Measurements from ENCODE around the gene PIK3C2A. TPM values are rescaled to one million over a fixed set of nuclear protein-coding genes. Genes with fewer than 3 reads are reported as not detected.
"Not testable (repeated sequence)": the region's sequence is repeated elsewhere in the genome, so short reads cannot be mapped to it uniquely, and the experiment has no call there.

The PIK3C2A gene
- total RNA-seq (10 to 100 TPM; 39.5 to 42.7 TPM), polyA plus RNA-seq (1 to 10 TPM; 7.0 to 9.8 (median 8.3) TPM), total RNA-seq (75.0 to 106 (median 84.2) reads per million in 6 experiments)

- H3K4me3 Mint-ChIP-seq: peak within 1 kb of the TSS; percentile 89 to 100 (median 98)
- peaks cover 23 to 58% (median 45%) of the 10 kb centered on the region in 4 donors for H3K4me1 Mint-ChIP-seq
- H3K36me3 Mint-ChIP-seq: peaks cover 0 to 6% (median 3%) of the 10 kb centered on the region in 3 donors
- H3K27me3 Mint-ChIP-seq: no peaks in the 10 kb centered on the region
- DNase-seq (peak; percentile 85 to 96 (median 92)), ATAC-seq (peak; percentile 95 to 96)
- H3K9me3 Mint-ChIP-seq: no peaks in the 10 kb centered on the region
- H3K27ac Mint-ChIP-seq: peak within 1 kb of the TSS; percentile 94 to 99 (median 99)
- POLR2A ChIA-PET: interaction anchor here (0.5 to 1.6 kb wide), 11 partner anchors 22 to 304 kb away, joined by 3 to 15 read pairs (median 4); partner anchors contain the start of genes NUCB2 and RPS13
These were observed at the start of gene PIK3C2A for GRCh38 chr11:17207317-17208256. Gene PIK3C2A, minus strand, starts transcription at chr11:17207986. Its CDS starts 38,245 bp downstream, at chr11:17169741.

GRCh38 chr11:17257196-17257595, 49.4 kb upstream of the PIK3C2A start:
- H3K36me3 Mint-ChIP-seq: no peaks in the 10 kb centered on the region

DNA sequence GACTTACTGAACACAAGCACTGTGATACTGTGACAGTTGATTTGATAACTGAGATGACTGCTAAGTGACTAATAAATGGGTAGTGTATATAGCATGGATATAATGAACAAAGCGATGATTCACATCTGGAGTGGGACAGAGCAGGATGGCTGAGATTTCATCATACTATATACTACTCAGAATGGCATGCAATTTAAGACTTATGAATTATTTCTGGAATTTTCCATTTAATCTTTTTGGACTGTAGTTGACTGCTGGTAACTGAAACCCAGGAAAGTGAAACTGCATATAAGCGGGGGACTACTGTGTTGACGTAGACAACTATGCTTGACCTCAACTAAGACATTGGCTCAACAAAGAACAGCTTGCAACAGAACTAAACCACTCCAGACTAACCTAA, 48.7 kb upstream of the PIK3C2A start:
- POLR2A ChIA-PET: interaction anchor here (0.9 kb wide), 1 partner anchor 21 kb away, joined by 7 read pairs; no protein-coding TSS in a partner anchor
- ATAC-seq: no peak

More at GRCh38 chr11:17257196-17257595, 49.4 kb upstream of the PIK3C2A start:
- DNase-seq (no peak), ATAC-seq (no peak)
- H3K9me3 Mint-ChIP-seq: no peaks in the 10 kb centered on the region
- POLR2A ChIA-PET: interaction anchor here (0.8 kb wide), 1 partner anchor 13 kb away, joined by 3 read pairs; no protein-coding TSS in a partner anchor
- no peak overlapping the region for H3K4me3 Mint-ChIP-seq
- no peaks in the 10 kb centered on the region for H3K27me3 Mint-ChIP-seq
- H3K27ac Mint-ChIP-seq: peak overlapping the region in 2 of 10 donors; percentile 42 to 62
- H3K4me1 Mint-ChIP-seq: peaks cover 5 to 12% (median 7%) of the 10 kb centered on the region in 4 donors

GRCh38 chr11:17252704-17253103, 44.9 kb upstream of the PIK3C2A start:
- POLR2A ChIA-PET: no interaction called here
- H3K4me3 Mint-ChIP-seq: no peak overlapping the region
- no peaks in the 10 kb centered on the region for H3K27me3 Mint-ChIP-seq
- ATAC-seq (no peak), DNase-seq (no peak)
- H3K4me1 Mint-ChIP-seq: peaks cover 5 to 12% (median 7%) of the 10 kb centered on the region in 4 donors
- H3K27ac Mint-ChIP-seq: no peak overlapping the region
- no peaks in the 10 kb centered on the region for H3K9me3 Mint-ChIP-seq
- no peaks in the 10 kb centered on the region for H3K36me3 Mint-ChIP-seq

More for the DNA sequence above, 48.7 kb upstream of the PIK3C2A start:
- no peaks in the 10 kb centered on the region for H3K36me3 Mint-ChIP-seq
- DNase-seq: no peak
- H3K27me3 Mint-ChIP-seq: no peaks in the 10 kb centered on the region
- no peaks in the 10 kb centered on the region for H3K9me3 Mint-ChIP-seq
- H3K4me3 Mint-ChIP-seq: no peak overlapping the region
- peak overlapping the region in 2 of 10 donors; percentile 42 to 73 for H3K27ac Mint-ChIP-seq
- H3K4me1 Mint-ChIP-seq: peaks cover 7 to 12% (median 8%) of the 10 kb centered on the region in 4 donors

DNA sequence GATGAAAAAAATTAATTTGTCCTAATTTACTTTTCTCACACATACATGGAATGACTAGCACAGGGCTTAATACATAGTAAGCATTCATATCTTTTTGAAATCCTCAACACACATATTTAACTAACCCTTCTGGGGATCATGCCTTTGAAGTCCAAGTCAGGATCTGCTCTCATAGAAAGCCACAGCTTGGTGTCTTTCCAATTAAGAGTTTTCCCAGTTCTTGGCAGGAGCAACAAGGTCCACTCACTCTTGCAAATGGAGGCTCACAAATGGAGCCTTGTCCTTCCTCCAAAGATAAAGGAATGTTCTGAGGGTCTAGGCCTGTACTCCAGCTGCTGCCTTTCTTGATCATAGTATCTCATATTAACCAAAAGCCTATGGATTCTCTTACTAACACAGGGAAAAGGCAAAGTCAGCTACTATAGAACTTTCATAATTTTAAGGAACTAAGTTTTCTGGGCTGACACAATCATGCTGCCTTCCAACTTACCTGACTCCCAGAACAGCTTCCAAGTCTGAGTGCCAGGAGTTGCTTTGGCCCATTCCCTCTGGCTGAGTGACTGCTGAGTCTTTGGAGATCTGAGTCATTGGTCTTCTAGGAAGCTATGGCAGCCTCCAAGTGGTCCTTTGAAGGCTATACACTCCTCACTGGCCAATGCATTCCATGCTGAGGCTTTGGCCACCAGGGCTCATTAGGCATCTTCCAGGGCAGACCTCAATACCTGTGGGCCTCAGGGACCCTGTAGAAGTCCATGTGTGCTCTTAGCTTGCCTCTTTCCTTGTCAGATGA, 43.0 kb upstream of the PIK3C2A start:
- no peak for ATAC-seq
- POLR2A ChIA-PET: no interaction called here
- Mint-ChIP-seq H3K27me3 (no peaks in the 10 kb centered on the region), H3K36me3 (no peaks in the 10 kb centered on the region), H3K27ac (no peak overlapping the region), H3K4me1 (peaks cover 0 to 2% (median 1%) of the 10 kb centered on the region in 4 donors), H3K4me3 (no peak overlapping the region), H3K9me3 (no peaks in the 10 kb centered on the region)
- DNase-seq: no peak

DNA sequence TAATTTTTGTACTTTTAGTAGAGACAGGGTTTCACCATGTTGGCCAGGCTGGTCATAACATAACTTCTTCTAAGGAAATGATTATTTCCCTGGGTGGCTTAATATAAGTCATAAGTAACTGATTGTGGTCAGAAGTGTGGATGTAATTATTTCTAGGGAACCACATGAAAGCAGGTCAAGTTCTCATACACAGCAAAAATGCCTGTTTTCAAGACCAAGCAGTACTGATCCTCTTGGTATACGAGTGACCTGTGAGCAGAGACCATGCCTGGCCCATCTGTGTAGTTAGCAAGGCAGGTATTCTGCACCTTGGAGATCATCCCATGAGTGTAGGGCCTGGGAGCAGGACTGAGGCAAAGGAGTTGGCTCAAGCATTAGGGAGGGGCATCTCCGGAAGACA, 36.3 kb upstream of the PIK3C2A start:
- H3K4me3 Mint-ChIP-seq: no peak overlapping the region
- no peaks in the 10 kb centered on the region for H3K9me3 Mint-ChIP-seq
- POLR2A ChIA-PET: interaction anchor here (0.6 kb wide), 1 partner anchor 20 kb away, joined by 3 read pairs; no protein-coding TSS in a partner anchor
- DNase-seq (no peak), ATAC-seq (no peak)
- H3K27ac Mint-ChIP-seq: peak overlapping the region in 1 of 10 donors; percentile 59
- peaks cover 3 to 18% (median 11%) of the 10 kb centered on the region in 4 donors for H3K4me1 Mint-ChIP-seq
- H3K27me3 Mint-ChIP-seq: peaks cover 0 to 1% (median 0%) of the 10 kb centered on the region in 5 donors
- no peaks in the 10 kb centered on the region for H3K36me3 Mint-ChIP-seq

DNA sequence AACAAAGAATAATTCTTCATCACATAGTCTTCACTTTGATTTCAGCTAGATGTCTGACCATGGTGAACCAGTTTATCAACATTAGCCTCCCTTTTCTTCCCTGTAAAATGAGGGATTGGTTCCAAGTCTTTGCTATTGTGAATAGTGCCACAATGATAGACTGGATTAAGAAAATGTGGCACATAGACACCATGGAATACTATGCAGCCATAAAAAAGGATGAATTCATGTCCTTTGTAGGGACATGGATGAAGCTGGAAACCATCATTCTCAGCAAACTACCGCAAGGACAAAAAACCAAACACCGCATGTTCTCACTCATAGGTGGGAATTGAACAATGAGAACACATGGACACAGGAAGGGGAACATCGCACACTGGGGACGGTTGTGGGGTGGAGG, 35.2 kb upstream of the PIK3C2A start:
- H3K27me3 Mint-ChIP-seq, H3K27ac Mint-ChIP-seq, H3K9me3 Mint-ChIP-seq, POLR2A ChIA-PET, ATAC-seq, DNase-seq, H3K36me3 Mint-ChIP-seq, H3K4me3 Mint-ChIP-seq: not testable (repeated sequence)
- peaks cover 3 to 18% (median 11%) of the 10 kb centered on the region in 4 donors for H3K4me1 Mint-ChIP-seq

DNA sequence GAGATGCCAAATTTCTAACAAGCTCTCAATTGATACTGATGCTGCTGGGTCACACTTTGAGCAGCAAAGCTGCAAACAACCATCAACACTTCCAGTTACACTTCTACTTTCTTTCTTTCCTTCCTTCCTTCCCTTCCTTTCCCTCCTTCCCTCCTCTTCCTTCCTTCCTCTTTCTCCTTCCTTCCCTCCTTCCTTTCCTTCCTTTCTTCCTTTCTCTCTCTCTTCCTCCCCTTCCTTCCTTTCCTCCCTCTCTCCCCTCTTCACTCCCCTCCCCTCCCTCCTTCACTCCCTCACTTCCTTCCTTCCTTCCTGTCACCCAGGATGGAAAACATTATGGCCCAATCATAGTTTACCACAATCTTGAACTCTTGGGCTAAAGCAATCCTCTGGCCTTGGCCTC, 33.0 kb upstream of the PIK3C2A start:
- H3K4me3 Mint-ChIP-seq: no peak overlapping the region
- peaks cover 3 to 18% (median 10%) of the 10 kb centered on the region in 4 donors for H3K4me1 Mint-ChIP-seq
- H3K36me3 Mint-ChIP-seq: no peaks in the 10 kb centered on the region
- H3K27ac Mint-ChIP-seq: peak overlapping the region in 1 of 10 donors; percentile 36
- no peaks in the 10 kb centered on the region for H3K9me3 Mint-ChIP-seq
- ATAC-seq (no peak), DNase-seq (no peak)
- H3K27me3 Mint-ChIP-seq: peaks cover 0 to 1% (median 0%) of the 10 kb centered on the region in 5 donors
- POLR2A ChIA-PET: no interaction called here

GRCh38 chr11:17239927-17240326, 32.1 kb upstream of the PIK3C2A start:
- ATAC-seq, DNase-seq, H3K36me3 Mint-ChIP-seq, H3K9me3 Mint-ChIP-seq, H3K27me3 Mint-ChIP-seq, POLR2A ChIA-PET, H3K4me3 Mint-ChIP-seq: not testable (repeated sequence)
- Mint-ChIP-seq H3K4me1 (peaks cover 3 to 18% (median 8%) of the 10 kb centered on the region in 4 donors), H3K27ac (peak overlapping the region in 2 of 10 donors; percentile 24 to 26)

GRCh38 chr11:17238377-17238776, 30.6 kb upstream of the PIK3C2A start:
- H3K4me3 Mint-ChIP-seq: no peak overlapping the region
- no peak overlapping the region for H3K27ac Mint-ChIP-seq
- H3K27me3 Mint-ChIP-seq: peaks cover 0 to 1% (median 0%) of the 10 kb centered on the region in 5 donors
- DNase-seq: no peak
- H3K4me1 Mint-ChIP-seq: peaks cover 1 to 12% (median 7%) of the 10 kb centered on the region in 4 donors
- H3K36me3 Mint-ChIP-seq: no peaks in the 10 kb centered on the region
- H3K9me3 Mint-ChIP-seq: no peaks in the 10 kb centered on the region
- no peak for ATAC-seq
- POLR2A ChIA-PET: no interaction called here

- Mint-ChIP-seq H3K9me3 (no peaks in the 10 kb centered on the region), H3K27ac (peak overlapping the region in 2 of 10 donors; percentile 34 to 46), H3K36me3 (no peaks in the 10 kb centered on the region), H3K4me1 (peaks cover 6 to 18% (median 15%) of the 10 kb centered on the region in 4 donors), H3K27me3 (peaks cover 0 to 1% (median 0%) of the 10 kb centered on the region in 5 donors), H3K4me3 (no peak overlapping the region)
- ATAC-seq (no peak), DNase-seq (no peak)
- POLR2A ChIA-PET: interaction anchor here (0.8 to 1.4 kb wide), 2 partner anchors 16 to 43 kb away, joined by 3 to 4 read pairs; no protein-coding TSS in a partner anchor
These were observed 25.3 kb upstream of the PIK3C2A start for GRCh38 chr11:17233101-17233500.

Measured in naive thymus-derived CD8-positive, alpha-beta T cell (primary cell).